Right lobe of liver (tissue), 6 donors: ENCODE data around the gene HNRNPUL1. TPM values are rescaled to one million over a fixed set of nuclear protein-coding genes. Genes with fewer than 3 reads are reported as not detected.

Experiments used
- ATAC-seq, 4 donors: fragments of 200-7000 bp; cut with Tn5 transposase; one replicate each; pipeline ENCODE4 v1.9.1; 2020; ENCODE audit warnings: mild to moderate bottlenecking in 4 of 4, moderate library complexity in 4 of 4
- DNase-seq, 3 donors: peaks; one replicate each; pipeline ENCODE4 v3.0.0-alpha.2; 2020
- H3K27ac ChIP-seq, 3 donors: fragments of 200-600 bp; one replicate each; pipeline ENCODE4 v1.8.0; 2022
- H3K27me3 ChIP-seq, 2 donors: fragments of 200-600 bp; one replicate each; pipeline ENCODE4 v1.8.0; 2022
- H3K36me3 ChIP-seq, 4 donors: fragments of 200-600 bp; sonication (generic) in 1 of 4; one replicate each; pipeline versions ENCODE4 v1.5.1 to v1.8.0; 2017 to 2022; ENCODE audit warnings: control low read depth in 1 of 4
- H3K4me1 ChIP-seq, 4 donors: fragments of 200-600 bp; sonication (generic) in 1 of 4; one replicate each; pipeline versions ENCODE4 v1.5.1 to v1.8.0; 2017 to 2022; ENCODE audit warnings: control low read depth in 1 of 4
- H3K4me3 ChIP-seq, 3 donors: fragments of 200-600 bp; one replicate each; pipeline ENCODE4 v1.8.0; 2022
- H3K9me3 ChIP-seq, 4 donors: fragments of 200-600 bp; sonication (generic) in 1 of 4; one replicate each; pipeline versions ENCODE4 v1.5.1 to v1.8.0; 2017 to 2022; ENCODE audit warnings: control low read depth in 1 of 4
- CTCF ChIP-seq, 4 donors: fragments of 200-600 bp in 3 of 4; fragments of 450-650 bp in 1 of 4; IDR thresholded peaks; one replicate each; pipeline versions ENCODE4 v1.5.1 to v1.8.0; 2016 to 2022; ENCODE audit warnings: antibody characterized with exemption in 4 of 4, mild to moderate bottlenecking in 2 of 4
- POLR2A ChIP-seq: fragments of 450-650 bp; IDR thresholded peaks from one replicate; pipeline ENCODE4 v1.6.1; 2017; ENCODE audit warnings: antibody characterized with exemption, mild to moderate bottlenecking
- WGBS: methylation state at CpG from one replicate; pipeline ENCODE4 v1.1.6; 2018; ENCODE audit warnings: low coverage, low lambda C conversion rate; ENCODE audit not compliant: insufficient coverage; ENCODE audit errors: missing lambda C conversion rate; 5-methylcytosine and 5-hydroxymethylcytosine counted together
- intact Hi-C, 2 donors: fragments of 100-400 bp; cut with DNase I; formaldehyde crosslinking; loops; one replicate each; pipeline versions ENCODE4 v1.11.2 to v1.14.1; 2022
- total RNA-seq, 6 experiments: library from RNA; depleted of rRNA in 2 of 6; stranded (reverse); fragments of >200 nt in 2 of 6; fragmentation: NEBNext Ultra II Directional in 3 of 6; extraction: Animal tissue kit (Norgen Biotek cat#: 25700) in 3 of 6; gene quantifications; one replicate each; pipeline versions ENCODE4 v1.1.0 to v1.2.4, GENCODE V29; 2016 to 2023
- donor health status: DM: no; HTN: yes; CAD: no.
- donor health status: DM: no; HTN: no; CAD: no.
- donor health status: DM: no; HTN: no; CAD: no.
- donor health status: DM: no; HTN: yes; CAD: no.
- donor health status: DM: no; HTN: yes; CAD: no.

Gene HNRNPUL1
- total RNA-seq, 6 experiments from 2014 or later, result 53.5 to 70.0 (median 61.8) TPM

GRCh38 chr19:41219924-41220567, 44.1 kb upstream of the HNRNPUL1 start:
- intact Hi-C loops, result no loop called here
- TF ChIP-seq CTCF (IDR thresholded peaks at IDR 0.05), result no peak
- peak overlapping the region; percentile 7 to 36 (median 16) for H3K4me3 ChIP-seq
- peak overlapping the region in 1 of 3 donors; percentile 65 for H3K27ac ChIP-seq
- no peaks in the 10 kb centered on the region for H3K9me3 ChIP-seq
- DNase-seq, result no peak
- ATAC-seq, result no peak
- no peaks in the 10 kb centered on the region for H3K4me1 ChIP-seq
- no peaks in the 10 kb centered on the region for H3K36me3 ChIP-seq
- 37% methylated on average over 13 of the region's 16 CpGs for WGBS
- no peaks in the 10 kb centered on the region for H3K27me3 ChIP-seq

GRCh38 chr19:41220811-41221210, 43.4 kb upstream of the HNRNPUL1 start:
- TF ChIP-seq CTCF (IDR thresholded peaks at IDR 0.05), result no peak
- no peak for TF ChIP-seq POLR2A
- peak overlapping the region in 1 of 3 donors; percentile 34 for H3K27ac ChIP-seq
- H3K36me3 ChIP-seq, result no peaks in the 10 kb centered on the region
- H3K4me1 ChIP-seq, result no peaks in the 10 kb centered on the region
- H3K27me3 ChIP-seq, result no peaks in the 10 kb centered on the region
- intact Hi-C loops, result no loop called here
- 23% methylated on average over 3 of the region's 9 CpGs for WGBS
- H3K9me3 ChIP-seq, result no peaks in the 10 kb centered on the region
- ATAC-seq, result no peak
- DNase-seq, result no peak
- peak overlapping the region in 2 of 3 donors; percentile 7 to 29 for H3K4me3 ChIP-seq

- no peak for ATAC-seq
- H3K27ac ChIP-seq, result no peak overlapping the region
- DNase-seq, result no peak
- intact Hi-C loops, result no loop called here
- TF ChIP-seq POLR2A (no peak), CTCF (IDR thresholded peaks at IDR 0.05) (no peak)
- H3K27me3 ChIP-seq, result no peaks in the 10 kb centered on the region
- H3K9me3 ChIP-seq, result no peaks in the 10 kb centered on the region
- whole genome bisulfite sequencing, result 65% methylated on average over 9 of the region's 20 CpGs
- H3K36me3 ChIP-seq, result no peaks in the 10 kb centered on the region
- no peak overlapping the region for H3K4me3 ChIP-seq
- H3K4me1 ChIP-seq, result no peaks in the 10 kb centered on the region
Observed at GRCh38 chr19:41221514-41222205, 42.5 kb upstream of the HNRNPUL1 start.

GRCh38 chr19:41222240-41222639, 41.9 kb upstream of the HNRNPUL1 start:
- H3K9me3 ChIP-seq, result no peaks in the 10 kb centered on the region
- 48% methylated on average over 5 of the region's 10 CpGs for WGBS
- H3K36me3 ChIP-seq, result no peaks in the 10 kb centered on the region
- TF ChIP-seq CTCF (IDR thresholded peaks at IDR 0.05), result no peak
- TF ChIP-seq POLR2A, result no peak
- H3K27ac ChIP-seq, result no peak overlapping the region
- intact Hi-C loops, result no loop called here
- ATAC-seq (no peak), DNase-seq (no peak)
- no peak overlapping the region for H3K4me3 ChIP-seq
- H3K4me1 ChIP-seq, result no peaks in the 10 kb centered on the region
- H3K27me3 ChIP-seq, result no peaks in the 10 kb centered on the region
